NCI-H69 (cell line): ENCODE data around the gene LCE2C.

Experiments used
- DNase-seq: peaks from one replicate; lab custom pipeline; 2025; lab: John Stamatoyannopoulos, UW

The LCE2C gene

DNA sequence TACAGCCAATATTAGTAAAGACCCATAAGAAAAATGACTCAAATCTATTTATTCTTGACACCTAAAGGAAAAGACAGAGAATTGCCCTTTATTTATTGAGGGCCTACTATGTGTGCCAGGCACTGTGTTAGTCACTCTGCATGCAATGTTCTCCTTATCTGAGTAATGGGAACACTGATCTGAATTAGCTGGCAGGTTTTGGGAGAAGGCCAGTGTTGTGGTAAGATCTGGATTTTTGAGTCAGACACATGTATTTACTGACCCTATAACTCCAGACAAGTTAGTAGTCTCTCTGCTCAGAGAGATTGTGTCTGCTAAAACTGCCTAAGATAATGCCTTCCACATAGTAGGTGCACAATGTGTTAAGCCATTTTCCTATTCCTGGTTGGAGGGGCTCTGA, 50.2 kb downstream of the LCE2C start:
- no peak for DNase-seq
